ENCODE results near the gene NFYA.

Gene NFYA

DNA sequence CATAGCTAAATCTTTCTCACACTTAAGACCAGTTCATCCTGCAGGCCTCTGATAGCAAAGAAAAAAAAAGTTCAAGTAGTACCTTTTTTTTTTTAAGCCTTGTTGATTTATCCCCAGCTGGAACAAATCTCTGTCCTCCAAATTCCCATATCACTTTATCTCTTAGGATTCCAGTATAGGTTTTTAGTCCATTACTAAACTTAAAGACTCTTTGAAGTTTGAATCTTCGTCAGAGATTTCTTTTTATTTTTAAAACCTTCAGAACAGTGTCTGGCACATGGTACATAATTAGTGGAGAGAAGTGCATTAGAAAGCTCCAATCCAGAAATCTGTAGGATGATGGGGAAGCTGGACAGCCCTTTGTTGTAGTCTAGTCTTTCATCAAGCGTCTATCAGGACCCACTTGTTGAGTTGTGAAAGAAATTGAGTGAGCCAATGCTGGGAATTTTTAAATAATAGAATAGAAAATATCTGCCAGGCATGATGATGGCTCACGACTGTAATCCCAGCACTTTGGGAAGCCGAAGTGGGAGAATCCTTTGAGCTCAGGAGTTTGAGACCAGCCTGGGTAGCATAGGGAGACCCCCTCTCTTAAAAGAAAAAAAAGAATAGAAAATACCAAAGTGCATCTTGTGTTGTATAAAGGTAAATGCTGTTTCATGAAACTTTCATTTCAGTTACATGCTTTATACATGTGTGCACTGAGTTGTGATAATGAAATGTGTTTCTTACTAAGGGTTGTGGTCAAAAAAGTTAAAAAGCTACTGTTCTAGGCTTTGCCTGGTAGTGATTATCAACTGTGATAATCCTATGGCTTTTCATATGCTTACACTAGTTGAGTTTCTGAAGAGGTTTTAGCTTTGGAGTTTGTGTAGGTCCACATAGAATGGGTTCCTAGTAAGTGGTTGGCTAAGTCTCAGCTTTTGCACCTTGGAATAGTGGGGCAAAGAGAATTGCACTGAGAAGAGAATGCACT is 3.2 kb downstream of the NFYA start:
- no peak overlapping the region for H3K27ac ChIP-seq (ENCODE audit: low read length)
- peak overlapping the region; percentile 100; the same call in 1 of the 2 replicates for H3K9ac ChIP-seq (ENCODE audit: low read depth, low read length)
- H3K9me3 ChIP-seq (ENCODE audit: insufficient read depth, low read length, severe bottlenecking) = no peaks in the 10 kb centered on the region
- peak overlapping the region in 1 of 2 experiments; percentile 69; a peak in 1 of 4 replicates for H3K4me3 ChIP-seq (ENCODE audit: low read depth in 1 of 2, low read length in 2 of 2)
- peaks cover 87% of the 10 kb centered on the region for H3K79me2 ChIP-seq (ENCODE audit: insufficient read depth, low read length)
- peaks cover 51% of the 10 kb centered on the region for H3K4me1 ChIP-seq (ENCODE audit: insufficient read depth, low read length)
- peak overlapping the region; percentile 90; the same call in 1 of the 2 replicates for H3K4me2 ChIP-seq (ENCODE audit: insufficient read depth, low read length)
- peaks cover 53% of the 10 kb centered on the region for H4K20me1 ChIP-seq (ENCODE audit: insufficient read depth, low read length)
- H3K36me3 ChIP-seq (ENCODE audit: insufficient read depth, low read length) = peaks cover 64% of the 10 kb centered on the region
- no peak overlapping the region for H2AFZ ChIP-seq (ENCODE audit: low read depth, low read length)
- DNase-seq = no peak
- no peaks in the 10 kb centered on the region for H3K27me3 ChIP-seq (ENCODE audit: insufficient read depth, low read length, poor library complexity)
- no peak for TF ChIP-seq CTCF (IDR thresholded peaks at IDR 0.05; ENCODE audit: borderline replicate concordance, extremely low read depth, low read length, poor library complexity, severe bottlenecking)
- no peak for TF ChIP-seq EZH2 (IDR thresholded peaks at IDR 0.05; ENCODE audit: borderline replicate concordance, low read depth, low read length, severe bottlenecking)
- no peak for ATAC-seq (ENCODE audit: insufficient read depth, low read depth)

- TF ChIP-seq CTCF (IDR thresholded peaks at IDR 0.05; ENCODE audit: borderline replicate concordance, extremely low read depth, low read length, poor library complexity, severe bottlenecking) = no peak
- TF ChIP-seq EZH2 (IDR thresholded peaks at IDR 0.05; ENCODE audit: borderline replicate concordance, low read depth, low read length, severe bottlenecking) = no peak
- Histone ChIP-seq H3K36me3 (ENCODE audit: insufficient read depth, low read length) (peaks cover 77% of the 10 kb centered on the region), H3K79me2 (ENCODE audit: insufficient read depth, low read length) (peaks cover 94% of the 10 kb centered on the region), H3K9me3 (ENCODE audit: insufficient read depth, low read length, severe bottlenecking) (no peaks in the 10 kb centered on the region), H3K9ac (ENCODE audit: low read depth, low read length) (no peak overlapping the region), H2AFZ (ENCODE audit: low read depth, low read length) (no peak overlapping the region), H3K27me3 (ENCODE audit: insufficient read depth, low read length, poor library complexity) (no peaks in the 10 kb centered on the region), H4K20me1 (ENCODE audit: insufficient read depth, low read length) (peaks cover 61% of the 10 kb centered on the region), H3K4me1 (ENCODE audit: insufficient read depth, low read length) (peaks cover 46% of the 10 kb centered on the region), H3K4me3 (ENCODE audit: low read depth in 1 of 2, low read length in 2 of 2) (no peak overlapping the region), H3K4me2 (ENCODE audit: insufficient read depth, low read length) (peak overlapping the region; percentile 90; the same call in 1 of the 2 replicates), H3K27ac (ENCODE audit: low read length) (no peak overlapping the region)
- DNase-seq (no peak), ATAC-seq (ENCODE audit: insufficient read depth, low read depth) (no peak)
These were observed 4.8 kb downstream of the NFYA start for GRCh38 chr6:41077536-41077935.

DNA sequence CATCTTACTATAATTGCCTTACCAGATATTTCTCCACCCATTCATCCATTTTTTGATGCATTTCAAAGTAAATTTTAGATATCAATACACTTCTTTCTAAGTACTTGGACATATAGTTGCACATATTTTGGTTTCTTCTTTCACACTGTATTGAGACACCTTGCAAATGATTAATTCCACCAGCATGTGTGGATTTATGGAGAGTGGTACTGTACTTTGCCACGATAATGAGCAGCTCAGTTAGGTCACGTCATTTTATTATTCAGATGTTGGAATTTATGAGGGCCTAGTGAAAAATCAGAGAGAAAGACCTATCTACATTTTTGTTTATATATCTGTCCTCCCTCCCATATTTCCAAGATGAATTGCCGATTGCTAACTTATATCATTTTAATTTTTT is 5.3 kb downstream of the NFYA start:
- Histone ChIP-seq H3K27me3 (ENCODE audit: insufficient read depth, low read length, poor library complexity) (no peaks in the 10 kb centered on the region), H4K20me1 (ENCODE audit: insufficient read depth, low read length) (peaks cover 61% of the 10 kb centered on the region), H3K9me3 (ENCODE audit: insufficient read depth, low read length, severe bottlenecking) (no peaks in the 10 kb centered on the region), H3K4me1 (ENCODE audit: insufficient read depth, low read length) (peaks cover 46% of the 10 kb centered on the region), H2AFZ (ENCODE audit: low read depth, low read length) (no peak overlapping the region), H3K4me2 (ENCODE audit: insufficient read depth, low read length) (peak overlapping the region; percentile 42; the same call in 1 of the 2 replicates), H3K9ac (ENCODE audit: low read depth, low read length) (no peak overlapping the region), H3K27ac (ENCODE audit: low read length) (no peak overlapping the region), H3K36me3 (ENCODE audit: insufficient read depth, low read length) (peaks cover 81% of the 10 kb centered on the region), H3K79me2 (ENCODE audit: insufficient read depth, low read length) (peaks cover 98% of the 10 kb centered on the region), H3K4me3 (ENCODE audit: low read depth in 1 of 2, low read length in 2 of 2) (no peak overlapping the region)
- TF ChIP-seq CTCF (IDR thresholded peaks at IDR 0.05; ENCODE audit: borderline replicate concordance, extremely low read depth, low read length, poor library complexity, severe bottlenecking) (no peak), EZH2 (IDR thresholded peaks at IDR 0.05; ENCODE audit: borderline replicate concordance, low read depth, low read length, severe bottlenecking) (no peak)
- DNase-seq (no peak), ATAC-seq (ENCODE audit: insufficient read depth, low read depth) (no peak)
